Uterus (tissue), 4 donors: Measurements from ENCODE around the gene CD300LG. TPM values are rescaled to one million over a fixed set of nuclear protein-coding genes. Genes with fewer than 3 reads are reported as not detected.

Experiments
- DNase-seq, 2 donors: peaks; one replicate each; pipeline ENCODE4 v3.0.0-alpha.2; 2019 to 2020
- H3K27ac ChIP-seq, 2 donors: fragments of 200-600 bp; sonication (generic); 1 replicate in 1 of 2; 2 replicates in 1 of 2; pipeline ENCODE4 v1.5.1; 2016 to 2018
- H3K27me3 ChIP-seq, 2 donors: fragments of 200-600 bp; sonication (generic); one replicate each; pipeline ENCODE4 v1.5.1; 2018 to 2019; ENCODE audit warnings: control low read depth in 1 of 2
- H3K36me3 ChIP-seq, 2 donors: fragments of 200-600 bp; sonication (generic); one replicate each; pipeline ENCODE4 v1.5.1; 2019; ENCODE audit warnings: control low read depth in 1 of 2
- H3K4me1 ChIP-seq, 2 donors: fragments of 200-600 bp; sonication (generic); one replicate each; pipeline ENCODE4 v1.5.1; 2018 to 2019; ENCODE audit warnings: control low read depth in 1 of 2
- H3K4me3 ChIP-seq, 2 donors: fragments of 200-600 bp; sonication (generic); 1 replicate in 1 of 2; 2 replicates in 1 of 2; pipeline ENCODE4 v1.5.1; 2018 to 2019; ENCODE audit warnings: mild to moderate bottlenecking in 1 of 2
- H3K9me3 ChIP-seq, 2 donors: fragments of 200-600 bp; sonication (generic); one replicate each; pipeline ENCODE4 v1.5.1; 2019; ENCODE audit warnings: control low read depth in 1 of 2
- POLR2A ChIP-seq, 2 donors: fragments of 450-650 bp; IDR thresholded peaks; one replicate each; pipeline ENCODE4 v1.6.1; 2016; ENCODE audit warnings: antibody characterized with exemption in 2 of 2, mild to moderate bottlenecking in 1 of 2, moderate library complexity in 1 of 2
- intact Hi-C: fragments of 100-400 bp; cut with DNase I; formaldehyde crosslinking; loops from one replicate; pipeline ENCODE4 v1.15.1; 2023; ENCODE audit warnings: low total_unique reads
- total RNA-seq, 4 donors: library from RNA; depleted of rRNA in 3 of 4; stranded (reverse); fragments of >200 nt in 3 of 4; gene quantifications; one replicate each; pipeline versions ENCODE4 v1.1.0 to v1.2.4, GENCODE V29; 2014 to 2023
- TF ChIP-seq, protein P1 (sequence below), 4 experiments: fragments of 200-600 bp in 2 of 4; fragments of 450-650 bp in 2 of 4; sonication (generic) in 2 of 4; IDR thresholded peaks; one replicate each; pipeline ENCODE4 v1.5.1; 2016 to 2019; ENCODE audit warnings: antibody characterized with exemption in 4 of 4, mild to moderate bottlenecking in 2 of 4, moderate library complexity in 1 of 4
- donor health status: DM: yes; HTN: yes; CAD: no.

CD300LG gene
- total RNA-seq, 4 donors from 2014 or later = 2.1 to 6.5 (median 6.2) TPM; not detected in 1

DNA sequence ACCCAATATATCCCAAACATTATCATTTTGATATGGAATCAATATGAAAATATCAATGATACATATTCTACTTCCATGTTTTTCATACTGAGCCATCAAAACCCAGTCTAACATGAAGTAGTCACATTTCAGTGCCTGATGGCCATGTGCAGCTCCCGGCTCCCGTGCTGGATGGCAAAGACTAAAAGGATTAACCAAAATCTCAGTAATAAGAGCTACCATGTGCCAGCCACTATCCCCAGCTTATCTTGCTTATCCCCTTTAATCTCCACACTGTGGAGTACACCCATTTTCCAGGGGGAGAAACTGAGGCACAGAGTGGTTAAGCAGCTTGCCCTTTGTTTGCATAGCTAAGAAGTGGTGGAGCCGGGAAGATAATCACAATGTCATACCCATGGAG is 9.2 kb downstream of the CD300LG start:
- no peak for DNase-seq
- Histone ChIP-seq H3K27ac (no peak overlapping the region), H3K27me3 (no peaks in the 10 kb centered on the region), H3K4me3 (no peak overlapping the region), H3K4me1 (no peaks in the 10 kb centered on the region), H3K36me3 (no peaks in the 10 kb centered on the region), H3K9me3 (no peaks in the 10 kb centered on the region)
- intact Hi-C loops = no loop called here
- no peak for TF ChIP-seq POLR2A (IDR thresholded peaks at IDR 0.05)
- TF ChIP-seq, protein P1, sequence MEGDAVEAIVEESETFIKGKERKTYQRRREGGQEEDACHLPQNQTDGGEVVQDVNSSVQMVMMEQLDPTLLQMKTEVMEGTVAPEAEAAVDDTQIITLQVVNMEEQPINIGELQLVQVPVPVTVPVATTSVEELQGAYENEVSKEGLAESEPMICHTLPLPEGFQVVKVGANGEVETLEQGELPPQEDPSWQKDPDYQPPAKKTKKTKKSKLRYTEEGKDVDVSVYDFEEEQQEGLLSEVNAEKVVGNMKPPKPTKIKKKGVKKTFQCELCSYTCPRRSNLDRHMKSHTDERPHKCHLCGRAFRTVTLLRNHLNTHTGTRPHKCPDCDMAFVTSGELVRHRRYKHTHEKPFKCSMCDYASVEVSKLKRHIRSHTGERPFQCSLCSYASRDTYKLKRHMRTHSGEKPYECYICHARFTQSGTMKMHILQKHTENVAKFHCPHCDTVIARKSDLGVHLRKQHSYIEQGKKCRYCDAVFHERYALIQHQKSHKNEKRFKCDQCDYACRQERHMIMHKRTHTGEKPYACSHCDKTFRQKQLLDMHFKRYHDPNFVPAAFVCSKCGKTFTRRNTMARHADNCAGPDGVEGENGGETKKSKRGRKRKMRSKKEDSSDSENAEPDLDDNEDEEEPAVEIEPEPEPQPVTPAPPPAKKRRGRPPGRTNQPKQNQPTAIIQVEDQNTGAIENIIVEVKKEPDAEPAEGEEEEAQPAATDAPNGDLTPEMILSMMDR (IDR thresholded peaks at IDR 0.05) = no peak

DNA sequence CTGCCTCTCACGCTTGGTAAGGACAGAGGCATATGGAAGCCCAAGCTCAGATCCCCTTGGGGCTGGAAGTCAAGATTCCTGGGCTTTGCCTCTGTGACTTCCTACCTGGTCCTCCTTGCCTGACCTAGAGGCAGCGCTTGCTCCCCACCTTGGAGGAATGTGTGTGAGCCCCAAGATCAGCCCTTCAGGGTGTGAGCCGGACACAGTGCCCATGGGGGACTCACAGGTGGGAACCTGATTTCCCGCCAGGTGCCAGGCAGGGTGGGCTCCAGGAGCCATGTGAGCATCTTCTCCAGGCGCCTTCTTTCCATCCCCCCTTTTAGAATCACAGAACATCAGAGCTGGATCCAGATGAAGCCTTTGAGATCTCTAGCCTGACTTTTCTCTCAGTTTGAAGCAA is 10.2 kb downstream of the CD300LG start:
- no peak for DNase-seq
- Histone ChIP-seq H3K4me1 (no peaks in the 10 kb centered on the region), H3K9me3 (no peaks in the 10 kb centered on the region), H3K4me3 (no peak overlapping the region), H3K27ac (no peak overlapping the region), H3K36me3 (no peaks in the 10 kb centered on the region), H3K27me3 (no peaks in the 10 kb centered on the region)
- TF ChIP-seq POLR2A (IDR thresholded peaks at IDR 0.05) = no peak
- TF ChIP-seq, protein P1 (IDR thresholded peaks at IDR 0.05) = no peak
- intact Hi-C loops = no loop called here

DNA sequence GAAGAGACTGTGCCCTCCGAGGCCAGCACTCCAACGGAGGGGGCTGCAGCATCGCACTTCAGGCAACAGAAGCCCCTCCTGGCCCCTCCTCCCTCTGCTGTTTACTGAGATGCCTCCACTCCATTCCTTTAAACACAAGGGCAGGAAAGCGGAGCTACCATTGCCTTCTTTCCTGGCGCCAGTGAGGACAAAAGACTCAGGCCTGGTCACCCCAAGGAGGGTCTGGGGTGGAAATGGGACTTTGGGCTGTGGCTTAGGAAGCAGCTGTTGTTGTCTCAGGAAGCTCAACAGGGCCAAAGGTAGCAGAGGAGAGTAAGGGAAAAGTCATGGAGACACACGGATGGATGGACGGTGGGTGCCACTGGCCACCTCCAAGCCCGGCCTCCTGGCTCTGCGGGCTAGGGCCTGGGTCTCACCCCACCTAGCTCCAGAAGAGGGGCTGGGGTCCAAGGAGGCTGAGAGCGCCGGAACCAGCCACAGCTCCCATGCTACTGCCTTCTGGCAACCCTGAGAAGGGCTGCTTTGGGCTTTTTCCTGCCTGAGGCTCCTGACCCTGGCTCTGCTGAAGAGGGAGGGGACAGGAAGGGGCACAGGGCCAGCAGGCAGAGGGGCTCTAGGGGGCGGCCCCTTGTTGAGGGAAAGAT is 11.1 kb downstream of the CD300LG start:
- TF ChIP-seq, protein P1 (IDR thresholded peaks at IDR 0.05) = no peak
- no peak for TF ChIP-seq POLR2A (IDR thresholded peaks at IDR 0.05)
- H3K27ac ChIP-seq = peak overlapping the region; percentile 24 to 30
- intact Hi-C loops = no loop called here
- H3K36me3 ChIP-seq = no peaks in the 10 kb centered on the region
- no peaks in the 10 kb centered on the region for H3K27me3 ChIP-seq
- H3K4me1 ChIP-seq = no peaks in the 10 kb centered on the region
- no peak for DNase-seq
- H3K9me3 ChIP-seq = no peaks in the 10 kb centered on the region
- no peak overlapping the region for H3K4me3 ChIP-seq

DNA sequence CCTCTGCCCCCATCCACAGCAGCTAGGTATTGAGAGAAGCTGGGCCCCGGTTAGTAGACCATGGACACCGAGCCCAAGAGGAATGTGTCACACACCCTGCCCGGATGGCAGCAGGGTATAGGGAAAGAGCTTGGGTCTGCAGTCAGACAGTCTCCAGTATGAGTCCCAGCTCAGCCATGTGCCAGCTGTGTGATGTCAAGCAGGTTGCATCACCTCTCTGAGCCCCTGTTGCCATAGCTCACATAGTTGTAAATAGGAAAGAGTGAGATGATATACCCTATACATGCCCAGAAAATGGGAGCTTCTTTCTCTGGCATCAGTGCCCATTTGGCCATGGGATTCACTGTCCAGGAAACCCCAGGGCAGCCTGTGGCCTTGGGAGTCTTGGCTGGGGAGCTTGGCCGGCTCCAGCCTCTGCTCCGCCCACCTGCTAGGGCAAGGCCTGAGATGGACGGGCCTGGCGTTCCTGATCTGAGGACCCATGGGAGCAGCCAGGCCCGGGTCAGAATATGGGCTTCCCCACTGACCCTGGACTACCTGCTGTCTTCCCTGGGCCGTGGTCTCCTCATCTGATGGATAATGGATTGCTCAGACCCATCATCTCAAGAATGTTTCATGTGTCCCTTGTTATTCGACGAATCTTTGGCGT is 13.2 kb downstream of the CD300LG start:
- no peaks in the 10 kb centered on the region for H3K36me3 ChIP-seq
- no peak overlapping the region for H3K4me3 ChIP-seq
- no peaks in the 10 kb centered on the region for H3K27me3 ChIP-seq
- TF ChIP-seq, protein P1 (IDR thresholded peaks at IDR 0.05) = no peak
- TF ChIP-seq POLR2A (IDR thresholded peaks at IDR 0.05) = no peak
- intact Hi-C loops = no loop called here
- H3K4me1 ChIP-seq = no peaks in the 10 kb centered on the region
- no peaks in the 10 kb centered on the region for H3K9me3 ChIP-seq
- H3K27ac ChIP-seq = peak overlapping the region in 1 of 2 donors; percentile 1
- DNase-seq = no peak

DNA sequence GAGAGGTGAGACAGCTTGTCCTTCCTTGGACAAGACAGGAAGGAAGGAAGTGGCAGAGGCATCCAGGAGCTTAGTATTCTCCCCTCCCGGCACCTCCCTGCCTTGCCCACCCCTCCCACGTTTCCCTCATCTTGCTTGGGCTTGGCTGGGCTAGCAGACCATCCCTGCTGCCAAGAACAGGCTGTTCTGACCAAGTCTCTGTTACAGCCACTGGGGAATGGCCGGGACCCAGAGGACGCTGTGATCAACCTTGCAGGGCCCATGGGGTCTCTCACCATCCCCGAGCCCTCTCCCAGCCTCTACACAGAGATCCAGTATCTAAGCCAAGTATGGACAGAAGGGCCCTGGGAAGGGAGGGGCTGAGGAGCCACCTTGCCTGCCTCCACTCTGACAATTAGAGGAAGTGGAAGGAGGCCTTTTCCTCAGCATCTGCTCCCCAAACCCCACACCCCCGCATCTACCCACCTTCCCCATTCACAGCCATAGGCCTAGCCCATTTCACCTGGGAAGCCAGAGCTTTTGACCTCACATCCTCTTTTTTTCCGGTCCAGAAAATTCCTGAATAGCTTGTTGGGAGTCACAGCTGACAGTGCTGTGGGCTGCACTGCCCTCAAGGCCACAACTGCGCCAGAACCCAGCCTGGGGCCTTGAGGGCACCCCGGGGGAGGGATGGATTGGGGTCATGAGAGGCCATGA is 14.1 kb downstream of the CD300LG start:
- intact Hi-C loops = no loop called here
- H3K4me3 ChIP-seq = no peak overlapping the region

More for the DNA sequence above, 14.1 kb downstream of the CD300LG start:
- TF ChIP-seq POLR2A (IDR thresholded peaks at IDR 0.05) = no peak
- TF ChIP-seq, protein P1 (IDR thresholded peaks at IDR 0.05) = no peak
- Histone ChIP-seq H3K4me1 (no peaks in the 10 kb centered on the region), H3K9me3 (no peaks in the 10 kb centered on the region), H3K36me3 (no peaks in the 10 kb centered on the region), H3K27me3 (no peaks in the 10 kb centered on the region), H3K27ac (peak overlapping the region in 1 of 2 donors; percentile 14)
- DNase-seq = peak; percentile 31 to 61
